ENCODE measurements around the gene VWA2.

GRCh38 chr10:114311496-114312209 lies 72.6 kb downstream of the VWA2 start:
- no peak for TF ChIP-seq CTCF (IDR thresholded peaks at IDR 0.05)
- TF ChIP-seq POLR2A (IDR thresholded peaks at IDR 0.05), result no peak
